HL-60 (cell line): ENCODE measurements around the gene ZNF587.
A peak's percentile ranks its signal among the peaks of the same experiment; 100 is the strongest.
"Not testable (repeated sequence)": the region's sequence is repeated elsewhere in the genome, so short reads cannot be mapped to it uniquely, and the experiment has no call there.

ENCODE experiments used
- DNase-seq, 2 experiments: peaks; one replicate each; pipeline ENCODE4 v3.0.0-alpha.2; 2010 to 2020; ENCODE audit warnings: low read depth in 1 of 2, low spot score in 1 of 2
- H3K27ac ChIP-seq: fragments of 250-450 bp; sonication (Bioruptor Pico); replicated peaks from 2 replicates; pipeline ENCODE4 v1.5.1; 2020; ENCODE audit warnings: mild to moderate bottlenecking, moderate library complexity
- H3K27me3 ChIP-seq: fragments of 250-450 bp; sonication (Bioruptor Pico); 2 replicates; pipeline ENCODE4 v1.5.1; 2021; ENCODE audit warnings: mild to moderate bottlenecking, moderate library complexity; ENCODE audit not compliant: insufficient read depth, poor library complexity, severe bottlenecking
- H3K4me3 ChIP-seq: replicated peaks from 2 replicates; pipeline ENCODE4 v1.5.1; 2011; ENCODE audit warnings: mild to moderate bottlenecking, control low read depth, low read length; ENCODE audit not compliant: insufficient read depth
- GABPA ChIP-seq: IDR thresholded peaks from 2 replicates; pipeline ENCODE4 v1.6.1; 2012; ENCODE audit warnings: low read depth
- POLR2AphosphoS5 ChIP-seq: IDR thresholded peaks from 2 replicates; pipeline ENCODE4 v1.6.1; 2012; ENCODE audit warnings: low read depth
- SPI1 ChIP-seq: IDR thresholded peaks from 2 replicates; pipeline ENCODE4 v1.6.1; 2012; ENCODE audit warnings: low read depth, mild to moderate bottlenecking, borderline replicate concordance
- TF ChIP-seq, protein P1 (sequence below): IDR thresholded peaks from one replicate; pipeline ENCODE4 v1.5.1; 2011; ENCODE audit warnings: low read length, control low read depth, inconsistent platforms; ENCODE audit not compliant: insufficient read depth
- TF ChIP-seq, protein P2 (sequence below): IDR thresholded peaks from 2 replicates; pipeline ENCODE4 v1.6.1; 2012; ENCODE audit warnings: low read depth; ENCODE audit not compliant: insufficient replicate concordance

The ZNF587 gene

DNA sequence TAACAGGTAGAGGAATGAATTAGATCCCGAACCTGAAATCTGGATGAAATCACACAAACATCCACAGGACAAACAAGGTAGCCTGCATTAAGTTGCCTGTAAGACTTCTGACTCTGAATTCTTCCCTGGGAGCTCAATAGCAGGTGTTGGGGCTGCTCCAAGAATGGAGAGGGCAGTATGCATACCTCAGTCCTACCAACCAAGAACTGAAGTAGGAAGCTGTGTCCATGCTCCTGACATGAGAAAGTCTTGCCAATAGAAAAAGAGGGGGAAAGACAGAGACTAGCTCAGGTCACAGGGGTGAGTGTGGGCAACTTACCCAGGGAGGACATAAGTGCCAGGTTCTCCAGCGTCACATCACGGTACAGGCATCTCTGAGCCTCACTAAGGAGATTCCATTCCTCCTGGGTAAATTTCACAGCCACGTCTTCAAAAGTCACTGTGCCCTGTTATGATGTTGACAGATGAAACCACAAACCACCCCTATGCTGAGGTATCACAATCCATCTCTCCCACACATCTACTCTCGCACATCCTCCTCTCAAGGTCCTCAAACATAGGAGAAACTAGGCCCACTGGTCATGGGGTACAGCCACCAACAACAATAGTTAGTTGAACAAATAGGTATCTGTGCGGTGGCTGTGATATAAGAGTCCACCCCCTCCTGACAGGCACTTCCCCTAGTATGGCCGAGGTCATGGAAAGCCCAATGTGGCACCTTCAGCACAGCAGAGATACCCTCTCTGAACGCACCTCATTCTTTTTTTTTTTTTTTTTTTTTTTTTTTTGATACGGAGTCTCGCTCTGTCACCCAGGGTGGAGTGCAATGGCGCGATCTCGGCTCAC lies 36.5 kb upstream of the ZNF587 start:
- H3K27me3 ChIP-seq, DNase-seq, H3K4me3 ChIP-seq: not testable (repeated sequence)
- H3K27ac ChIP-seq, result 0 out of 2 replicates have a peak overlapping the region, but pooled peaks have one; percentile 14

DNA sequence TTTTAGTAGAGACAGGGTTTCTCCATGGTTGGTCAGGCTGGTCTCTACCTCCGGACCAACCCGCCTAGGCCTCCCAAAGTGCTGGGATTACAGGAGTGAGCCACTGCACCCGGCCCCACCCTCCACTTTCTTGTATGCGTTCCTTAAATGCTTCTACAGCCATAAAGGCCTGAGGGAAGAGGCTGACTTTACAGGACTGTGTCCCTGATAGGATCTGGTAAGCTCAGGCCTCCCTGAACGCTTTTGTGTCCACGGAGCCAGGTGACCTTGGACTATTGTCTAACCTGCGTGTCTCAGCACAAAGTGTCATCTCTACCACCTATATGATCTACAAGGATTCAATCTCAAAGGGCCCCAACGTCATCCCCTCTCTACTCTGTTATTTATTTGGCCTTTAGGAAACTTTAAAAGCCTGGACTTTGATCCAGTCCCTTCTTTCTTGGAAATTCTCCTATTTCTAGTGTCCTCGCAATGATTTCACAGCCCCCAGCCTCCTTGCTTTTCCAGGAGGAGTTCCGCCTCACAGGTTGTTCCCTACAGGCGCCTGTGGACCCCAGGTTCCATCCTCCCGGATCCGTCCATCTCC lies 35.6 kb upstream of the ZNF587 start:
- TF ChIP-seq SPI1 (no peak), POLR2AphosphoS5 (no peak), GABPA (no peak)
- TF ChIP-seq, protein P1, sequence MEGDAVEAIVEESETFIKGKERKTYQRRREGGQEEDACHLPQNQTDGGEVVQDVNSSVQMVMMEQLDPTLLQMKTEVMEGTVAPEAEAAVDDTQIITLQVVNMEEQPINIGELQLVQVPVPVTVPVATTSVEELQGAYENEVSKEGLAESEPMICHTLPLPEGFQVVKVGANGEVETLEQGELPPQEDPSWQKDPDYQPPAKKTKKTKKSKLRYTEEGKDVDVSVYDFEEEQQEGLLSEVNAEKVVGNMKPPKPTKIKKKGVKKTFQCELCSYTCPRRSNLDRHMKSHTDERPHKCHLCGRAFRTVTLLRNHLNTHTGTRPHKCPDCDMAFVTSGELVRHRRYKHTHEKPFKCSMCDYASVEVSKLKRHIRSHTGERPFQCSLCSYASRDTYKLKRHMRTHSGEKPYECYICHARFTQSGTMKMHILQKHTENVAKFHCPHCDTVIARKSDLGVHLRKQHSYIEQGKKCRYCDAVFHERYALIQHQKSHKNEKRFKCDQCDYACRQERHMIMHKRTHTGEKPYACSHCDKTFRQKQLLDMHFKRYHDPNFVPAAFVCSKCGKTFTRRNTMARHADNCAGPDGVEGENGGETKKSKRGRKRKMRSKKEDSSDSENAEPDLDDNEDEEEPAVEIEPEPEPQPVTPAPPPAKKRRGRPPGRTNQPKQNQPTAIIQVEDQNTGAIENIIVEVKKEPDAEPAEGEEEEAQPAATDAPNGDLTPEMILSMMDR, result no peak
- TF ChIP-seq, protein P2, sequence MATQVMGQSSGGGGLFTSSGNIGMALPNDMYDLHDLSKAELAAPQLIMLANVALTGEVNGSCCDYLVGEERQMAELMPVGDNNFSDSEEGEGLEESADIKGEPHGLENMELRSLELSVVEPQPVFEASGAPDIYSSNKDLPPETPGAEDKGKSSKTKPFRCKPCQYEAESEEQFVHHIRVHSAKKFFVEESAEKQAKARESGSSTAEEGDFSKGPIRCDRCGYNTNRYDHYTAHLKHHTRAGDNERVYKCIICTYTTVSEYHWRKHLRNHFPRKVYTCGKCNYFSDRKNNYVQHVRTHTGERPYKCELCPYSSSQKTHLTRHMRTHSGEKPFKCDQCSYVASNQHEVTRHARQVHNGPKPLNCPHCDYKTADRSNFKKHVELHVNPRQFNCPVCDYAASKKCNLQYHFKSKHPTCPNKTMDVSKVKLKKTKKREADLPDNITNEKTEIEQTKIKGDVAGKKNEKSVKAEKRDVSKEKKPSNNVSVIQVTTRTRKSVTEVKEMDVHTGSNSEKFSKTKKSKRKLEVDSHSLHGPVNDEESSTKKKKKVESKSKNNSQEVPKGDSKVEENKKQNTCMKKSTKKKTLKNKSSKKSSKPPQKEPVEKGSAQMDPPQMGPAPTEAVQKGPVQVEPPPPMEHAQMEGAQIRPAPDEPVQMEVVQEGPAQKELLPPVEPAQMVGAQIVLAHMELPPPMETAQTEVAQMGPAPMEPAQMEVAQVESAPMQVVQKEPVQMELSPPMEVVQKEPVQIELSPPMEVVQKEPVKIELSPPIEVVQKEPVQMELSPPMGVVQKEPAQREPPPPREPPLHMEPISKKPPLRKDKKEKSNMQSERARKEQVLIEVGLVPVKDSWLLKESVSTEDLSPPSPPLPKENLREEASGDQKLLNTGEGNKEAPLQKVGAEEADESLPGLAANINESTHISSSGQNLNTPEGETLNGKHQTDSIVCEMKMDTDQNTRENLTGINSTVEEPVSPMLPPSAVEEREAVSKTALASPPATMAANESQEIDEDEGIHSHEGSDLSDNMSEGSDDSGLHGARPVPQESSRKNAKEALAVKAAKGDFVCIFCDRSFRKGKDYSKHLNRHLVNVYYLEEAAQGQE, result no peak
- no peak for DNase-seq
- peak overlapping the region; percentile 71 for H3K27ac ChIP-seq
- peak overlapping the region; percentile 97 for H3K4me3 ChIP-seq
- no peaks in the 10 kb centered on the region for H3K27me3 ChIP-seq

DNA sequence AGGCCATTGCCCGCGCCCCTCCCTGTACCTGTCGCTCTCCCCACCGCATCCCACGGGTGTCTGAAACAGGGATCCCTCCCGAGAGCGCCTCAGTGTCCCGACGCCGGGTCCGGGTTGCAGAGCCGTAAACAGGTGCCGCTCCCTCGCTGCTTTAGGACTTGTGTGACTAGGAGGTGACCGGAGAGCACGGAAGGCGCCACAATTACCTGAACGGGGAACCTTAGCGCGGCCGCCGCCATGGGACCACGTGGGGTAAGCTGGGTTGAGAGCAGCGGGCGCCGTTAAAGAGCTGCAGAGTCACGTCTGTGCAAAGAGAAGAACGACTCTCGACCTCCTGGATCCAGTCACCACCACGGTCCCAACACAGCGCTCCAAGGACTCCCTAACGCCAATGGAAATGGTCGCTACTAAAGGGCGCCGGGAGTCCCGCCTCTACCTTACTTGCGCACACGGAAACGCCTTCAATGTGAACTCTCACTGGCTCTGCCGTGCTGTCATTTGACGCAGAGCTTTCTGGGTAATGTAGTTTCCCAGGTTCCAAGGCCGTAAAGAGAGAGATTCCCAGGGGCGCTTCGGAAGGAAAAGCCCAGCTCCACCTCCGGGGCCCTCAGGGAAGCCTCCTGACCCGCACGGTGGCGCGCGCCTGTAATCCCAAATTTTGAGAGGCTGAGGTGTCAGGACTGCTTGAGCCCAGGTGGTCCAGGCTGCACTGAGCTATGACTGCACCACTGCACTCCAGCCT lies 35.0 kb upstream of the ZNF587 start, which contains the start of gene ZNF552:
TSS of gene ZNF552 (minus strand) at position 409 of the 742 bp plus-strand sequence. CDS start at position 239, 170 bp downstream.
- peak; percentile 88 to 91 for DNase-seq
- H3K4me3 ChIP-seq, result peak within 1 kb of the TSS; percentile 97
- peak within 1 kb of the TSS; percentile 71 for H3K27ac ChIP-seq
- peak; percentile 89 for TF ChIP-seq POLR2AphosphoS5
- TF ChIP-seq SPI1, result no peak
- TF ChIP-seq, protein P1, result no peak
- TF ChIP-seq, protein P2, result peak; percentile 55
- peak; percentile 69 for TF ChIP-seq GABPA
- no peaks in the 10 kb centered on the region for H3K27me3 ChIP-seq
